Spleen (tissue), 11 donors: Measurements from ENCODE around the gene STK10. TPM values are rescaled to one million over a fixed set of nuclear protein-coding genes. Genes with fewer than 3 reads are reported as not detected.

Experiments
- DNase-seq: peaks from one replicate; pipeline ENCODE4 v3.0.0-alpha.2; 2020
- H3K27ac ChIP-seq, 8 donors: fragments of 200-600 bp; sonication (generic) in 7 of 8; 1 replicate in 4 of 8; 2 replicates in 4 of 8; pipeline versions ENCODE4 v1.5.0 to v1.8.0; 2016 to 2021; ENCODE audit warnings: inconsistent platforms in 4 of 8, mild to moderate bottlenecking in 4 of 8, moderate library complexity in 1 of 8
- H3K27me3 ChIP-seq, 7 donors: fragments of 200-600 bp; sonication (generic) in 6 of 7; replicated peaks in 1 of 7; 1 replicate in 4 of 7; 2 replicates in 3 of 7; pipeline versions ENCODE4 v1.5.0 to v1.8.0; 2016 to 2021; ENCODE audit warnings: inconsistent platforms in 3 of 7, mild to moderate bottlenecking in 1 of 7
- H3K36me3 ChIP-seq, 6 donors: fragments of 200-600 bp; sonication (generic) in 5 of 6; 1 replicate in 4 of 6; 2 replicates in 2 of 6; pipeline versions ENCODE4 v1.5.0 to v1.8.0; 2016 to 2021; ENCODE audit warnings: inconsistent platforms in 2 of 6
- H3K4me1 ChIP-seq, 6 donors: fragments of 200-600 bp; sonication (generic) in 5 of 6; 1 replicate in 3 of 6; 2 replicates in 3 of 6; pipeline versions ENCODE4 v1.5.0 to v1.8.0; 2016 to 2021; ENCODE audit warnings: inconsistent platforms in 3 of 6
- H3K4me3 ChIP-seq, 8 donors: fragments of 200-600 bp; sonication (generic) in 7 of 8; 1 replicate in 4 of 8; 2 replicates in 4 of 8; pipeline versions ENCODE4 v1.5.0 to v1.8.0; 2016 to 2021; ENCODE audit warnings: inconsistent platforms in 4 of 8, mild to moderate bottlenecking in 4 of 8, moderate library complexity in 2 of 8
- H3K9me3 ChIP-seq, 8 donors: fragments of 200-600 bp; sonication (generic) in 7 of 8; 1 replicate in 4 of 8; 2 replicates in 4 of 8; pipeline versions ENCODE4 v1.5.0 to v1.8.0; 2016 to 2021; ENCODE audit warnings: inconsistent platforms in 4 of 8
- CTCF ChIP-seq, 11 experiments: fragments of 200-600 bp in 7 of 11; fragments of 450-650 bp in 4 of 11; sonication (generic) in 4 of 11; IDR thresholded peaks in 8 of 11; conservative IDR thresholded peaks in 3 of 11; 1 replicate in 7 of 11; 2 replicates in 4 of 11; pipeline versions ENCODE4 v1.4.0 to v1.8.0; 2016 to 2021; ENCODE audit warnings: antibody characterized with exemption in 11 of 11, inconsistent platforms in 4 of 11, mild to moderate bottlenecking in 1 of 11
- POLR2A ChIP-seq, 3 donors: fragments of 450-650 bp; IDR thresholded peaks; one replicate each; pipeline ENCODE4 v1.5.1; 2017; ENCODE audit warnings: antibody characterized with exemption in 3 of 3, mild to moderate bottlenecking in 1 of 3
- POLR2AphosphoS5 ChIP-seq, 3 donors: sonication (generic); formaldehyde crosslinking; IDR thresholded peaks; one replicate each; pipeline ENCODE4 v1.5.1; 2017; ENCODE audit warnings: antibody characterized with exemption in 3 of 3
- WGBS, 5 donors: extraction: QIAGEN DNeasy Blood & Tissue Kit in 3 of 5; methylation state at CpG; one replicate each; pipeline versions ENCODE4 v1.1.5 to v1.1.7; 2013 to 2018; 5-methylcytosine and 5-hydroxymethylcytosine counted together
- intact Hi-C: fragments of 100-400 bp; cut with DNase I; formaldehyde crosslinking; loops from one replicate; pipeline ENCODE4 v1.15.0; 2023; ENCODE audit warnings: low total_unique reads
- polyA plus RNA-seq, 3 donors: library from polyadenylated mRNA; stranded (reverse); fragments of 200-250 nt; gene quantifications; one replicate each; pipeline ENCODE4 v1.2.1, GENCODE V29; 2013
- total RNA-seq, 7 donors: library from RNA; depleted of rRNA in 3 of 7; stranded (reverse); fragments of >200 nt in 3 of 7; fragmentation: NEBNext Ultra II Directional in 4 of 7; extraction: Animal tissue kit (Norgen Biotek cat#: 25700) in 4 of 7; gene quantifications; one replicate each; pipeline versions ENCODE4 v1.1.0 to v1.2.1, GENCODE V29; 2016 to 2021
- donor health status: healthy with polysubstance abuse.
- donor health status: DM: no; HTN: no; CAD: no; lungs with moderate emphysema.
- donor health status: DM: no; HTN: no; CAD: no.
- donor health status: Bipolar disorder and iron deficiency.
- donor health status: healthy.
- donor health status: DM: no; HTN: no; CAD: no.
- donor health status: DM: yes; HTN: yes; CAD: no.

The STK10 gene
- total and polyA plus RNA-seq, 10 donors = 34.0 to 290 (median 168) TPM

GRCh38 chr5:172052450-172053236 lies 135.4 kb downstream of the STK10 start:
- WGBS, 5 donors = 83 to 93% (median 90%) methylated on average over 17 to 19 of the region's 19 CpGs
- Histone ChIP-seq H3K4me3 (no peak overlapping the region), H3K9me3 (no peaks in the 10 kb centered on the region), H3K27ac (peak overlapping the region in 6 of 8 donors; percentile 9 to 41 (median 29)), H3K27me3 (no peaks in the 10 kb centered on the region), H3K4me1 (peaks cover 0 to 16% (median 0%) of the 10 kb centered on the region in 6 donors), H3K36me3 (peaks cover 7 to 100% (median 90%) of the 10 kb centered on the region in 6 donors)
- TF ChIP-seq CTCF (IDR thresholded peaks at IDR 0.05 in 8 of 11, conservative IDR thresholded peaks at IDR 0.05 in 3 of 11) = no peak
- TF ChIP-seq POLR2AphosphoS5 (IDR thresholded peaks at IDR 0.05) = no peak
- no peak for TF ChIP-seq POLR2A (IDR thresholded peaks at IDR 0.05)
- no peak for DNase-seq
- intact Hi-C loops = no loop called here

GRCh38 chr5:172051643-172052339 lies 136.2 kb downstream of the STK10 start:
- H3K36me3 ChIP-seq = peaks cover 7 to 100% (median 91%) of the 10 kb centered on the region in 6 donors
- no peak for TF ChIP-seq CTCF (IDR thresholded peaks at IDR 0.05 in 8 of 11, conservative IDR thresholded peaks at IDR 0.05 in 3 of 11)
- TF ChIP-seq POLR2AphosphoS5 (IDR thresholded peaks at IDR 0.05) = no peak
- intact Hi-C loops = no loop called here

GRCh38 chr5:172050080-172050479 lies 137.9 kb downstream of the STK10 start:
- H3K27ac ChIP-seq = no peak overlapping the region
- TF ChIP-seq POLR2AphosphoS5 (IDR thresholded peaks at IDR 0.05) = no peak
- no peak for TF ChIP-seq CTCF (IDR thresholded peaks at IDR 0.05 in 8 of 11, conservative IDR thresholded peaks at IDR 0.05 in 3 of 11)
- no peak for TF ChIP-seq POLR2A (IDR thresholded peaks at IDR 0.05)
- H3K9me3 ChIP-seq = no peaks in the 10 kb centered on the region
- H3K4me3 ChIP-seq = no peak overlapping the region
- peaks cover 7 to 100% (median 87%) of the 10 kb centered on the region in 6 donors for H3K36me3 ChIP-seq
- H3K27me3 ChIP-seq = no peaks in the 10 kb centered on the region
- peaks cover 0 to 23% (median 0%) of the 10 kb centered on the region in 6 donors for H3K4me1 ChIP-seq
- intact Hi-C loops = no loop called here
- DNase-seq = no peak
- 52 to 83% (median 65%) methylated on average over 4 of the region's 4 CpGs for WGBS, 5 donors

More at GRCh38 chr5:172051643-172052339, 136.2 kb downstream of the STK10 start:
- no peak for DNase-seq
- H3K9me3 ChIP-seq = no peaks in the 10 kb centered on the region
- no peaks in the 10 kb centered on the region for H3K27me3 ChIP-seq
- WGBS, 5 donors = 83 to 88% (median 86%) methylated on average over 16 of the region's 16 CpGs
- peaks cover 0 to 23% (median 0%) of the 10 kb centered on the region in 6 donors for H3K4me1 ChIP-seq
- H3K4me3 ChIP-seq = no peak overlapping the region
- H3K27ac ChIP-seq = peak overlapping the region in 5 of 8 donors; percentile 9 to 36 (median 22)
